Limb (tissue), 2 donors: ENCODE data around the gene GDNF.
"Not testable (repeated sequence)": the region's sequence is repeated elsewhere in the genome, so short reads cannot be mapped to it uniquely, and the experiment has no call there.

Source experiments
- DNase-seq, 2 donors: peaks; one replicate each; pipeline ENCODE4 v3.0.0-alpha.2; 2016; ENCODE audit errors: extremely low spot score in 2 of 2

Gene GDNF

GRCh38 chr5:37786862-37787519 is 52.9 kb downstream of the GDNF start:
- DNase-seq: no peak

GRCh38 chr5:37786416-37786815 is 53.4 kb downstream of the GDNF start:
- no peak for DNase-seq

GRCh38 chr5:37781409-37781808 is 58.4 kb downstream of the GDNF start:
- DNase-seq: not testable (repeated sequence)

DNA sequence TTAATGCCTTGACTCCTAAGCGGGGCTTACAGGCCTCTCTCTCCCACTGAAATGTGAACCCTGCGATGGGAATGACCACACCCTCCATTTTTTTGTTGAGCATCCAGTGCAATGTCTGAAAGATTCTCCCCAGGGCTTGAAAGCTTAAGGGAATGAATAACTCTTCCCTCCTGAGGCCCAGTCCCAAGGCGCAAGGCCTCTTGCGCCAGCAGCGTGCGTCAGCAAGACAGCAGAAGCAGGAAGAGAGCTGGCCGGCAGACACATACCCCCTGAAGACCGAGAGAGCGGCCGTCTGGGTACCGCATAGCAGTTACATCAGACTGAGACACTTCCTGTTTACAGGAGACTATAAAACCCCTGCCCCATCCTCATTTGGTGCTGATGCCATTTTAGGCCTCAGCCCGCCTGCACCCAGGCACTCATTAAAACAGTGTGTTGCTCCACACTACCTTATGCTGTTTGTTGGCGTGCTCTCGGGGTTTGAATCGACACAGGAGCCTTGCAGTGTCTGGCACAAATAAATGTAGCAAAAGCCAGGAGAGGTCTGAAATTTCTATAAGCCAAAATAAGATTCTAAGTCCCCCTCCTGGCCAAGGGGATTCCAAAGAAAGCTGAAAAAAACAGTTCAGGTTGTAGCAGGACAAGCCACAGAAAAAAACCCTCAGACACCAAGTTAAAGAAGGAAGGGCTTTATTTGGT is 62.3 kb downstream of the GDNF start:
- no peak for DNase-seq

- no peak for DNase-seq
Measured at GRCh38 chr5:37776826-37777225, 63.0 kb downstream of the GDNF start.

GRCh38 chr5:37774912-37775483 is 64.8 kb downstream of the GDNF start:
- no peak for DNase-seq

DNA sequence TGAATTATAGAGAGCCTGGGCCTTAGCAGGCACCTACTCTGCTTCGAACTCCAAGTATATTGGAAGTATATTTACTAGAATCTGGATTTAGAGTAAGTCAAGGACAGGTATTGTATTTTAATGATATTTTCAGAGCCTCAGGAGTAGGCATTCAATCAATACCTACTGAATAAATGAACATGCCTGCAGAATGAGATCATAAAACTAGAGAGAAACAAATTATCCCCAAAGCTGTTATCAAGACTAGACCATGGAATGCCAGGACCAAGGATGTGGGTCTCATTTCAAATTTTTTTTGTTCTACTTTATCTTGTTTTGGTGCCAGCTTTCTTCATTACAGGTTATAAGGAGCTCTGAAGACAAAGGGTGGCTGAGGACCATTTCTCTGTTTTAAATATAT is 66.0 kb downstream of the GDNF start:
- no peak for DNase-seq

- DNase-seq: no peak
Measured at GRCh38 chr5:37772255-37772654, 67.6 kb downstream of the GDNF start.

DNA sequence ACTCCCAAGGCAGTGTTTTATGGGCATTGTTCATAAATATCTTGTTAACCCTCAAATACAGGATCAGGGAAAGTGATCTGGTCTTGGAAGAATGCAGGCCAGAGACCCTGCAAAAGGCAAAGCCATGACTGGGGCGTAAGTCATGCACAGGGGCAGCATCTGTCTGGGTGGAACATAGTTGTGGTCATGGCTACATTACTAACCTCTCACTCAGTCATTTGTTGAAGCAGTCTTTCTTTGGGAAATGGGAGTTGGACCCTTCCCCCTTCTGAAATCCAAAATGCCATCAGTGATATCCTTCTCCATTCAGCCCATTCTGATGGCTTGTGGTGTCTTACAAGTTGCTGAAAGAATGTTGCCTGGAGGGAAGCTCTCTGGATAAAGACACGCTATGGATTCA is 68.1 kb downstream of the GDNF start:
- no peak for DNase-seq

GRCh38 chr5:37771203-37771611 is 68.6 kb downstream of the GDNF start:
- DNase-seq: no peak

- DNase-seq: no peak
Measured at GRCh38 chr5:37770786-37771185, 69.1 kb downstream of the GDNF start.

- no peak for DNase-seq
Measured at GRCh38 chr5:37769840-37770239, 70.0 kb downstream of the GDNF start.

GRCh38 chr5:37769108-37769507 is 70.7 kb downstream of the GDNF start:
- no peak for DNase-seq

DNA sequence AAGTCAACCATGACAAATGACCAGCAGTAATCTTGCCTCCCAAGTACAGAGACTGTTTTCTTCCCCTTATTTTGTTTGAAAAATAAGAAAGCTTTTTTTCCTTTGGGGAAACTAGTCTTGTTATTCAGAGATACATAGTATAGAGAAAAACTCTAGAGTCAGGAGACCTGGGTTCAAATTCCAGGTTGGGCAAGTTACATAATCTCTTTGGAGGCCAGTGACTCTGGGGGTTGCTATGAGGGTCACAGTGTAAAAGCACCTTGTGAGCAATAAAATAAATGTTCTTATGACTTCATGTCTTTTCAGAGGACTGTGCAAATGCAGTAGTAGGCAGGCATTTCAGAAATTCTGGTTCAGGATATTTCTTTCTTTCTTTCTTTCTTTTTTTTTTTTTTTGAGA is 71.5 kb downstream of the GDNF start:
- no peak for DNase-seq

DNA sequence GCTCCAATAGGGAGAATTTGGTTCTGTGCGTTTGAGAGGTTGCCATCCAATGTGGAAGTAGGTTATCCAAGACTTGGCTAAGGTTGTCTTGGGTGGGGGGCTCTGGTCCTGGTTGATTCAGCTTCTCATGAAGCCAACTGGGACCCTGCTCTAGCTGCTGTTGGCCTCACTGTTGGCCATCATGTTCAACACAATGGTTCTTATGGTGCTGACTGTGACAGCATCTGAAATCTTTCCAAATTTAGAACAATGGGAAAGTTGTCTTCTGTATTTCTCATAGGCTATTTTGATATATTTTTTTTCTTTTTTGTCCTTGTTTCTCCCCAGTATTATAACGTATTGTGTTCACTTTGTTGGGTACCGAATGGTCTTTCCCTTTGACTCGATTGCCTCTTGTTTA is 71.9 kb downstream of the GDNF start:
- no peak for DNase-seq

DNA sequence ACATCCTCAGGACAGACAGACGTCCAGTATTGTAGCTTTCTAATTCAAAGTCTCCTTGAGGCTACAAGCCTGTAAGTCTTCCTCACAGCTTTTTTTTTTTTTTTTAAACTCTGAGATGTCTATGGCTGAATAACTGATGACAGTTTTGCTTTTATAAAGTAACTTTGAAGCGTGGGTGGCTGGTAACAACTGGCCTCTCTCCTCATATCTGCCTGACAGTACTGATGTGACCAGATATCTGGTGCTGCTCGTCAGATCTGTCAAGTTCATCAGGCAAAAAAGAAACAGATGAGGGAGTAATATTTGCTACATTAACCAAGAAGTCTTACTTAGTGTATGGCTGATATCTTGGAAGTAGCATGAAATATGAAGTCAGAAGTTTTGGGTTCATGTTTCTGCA is 72.6 kb downstream of the GDNF start:
- DNase-seq: no peak
